GM12874 (cell line): ENCODE measurements around the gene P2RY6.

Experiments
- TF ChIP-seq, protein P1 (sequence below): IDR thresholded peaks from 2 replicates; pipeline ENCODE4 v1.5.1; 2011; ENCODE audit warnings: low read depth, mild to moderate bottlenecking, control low read depth, low read length, moderate library complexity; ENCODE audit not compliant: insufficient read depth

The P2RY6 gene

GRCh38 chr11:73306069-73306841 is 34.1 kb downstream of the P2RY6 start:
- TF ChIP-seq, protein P1, sequence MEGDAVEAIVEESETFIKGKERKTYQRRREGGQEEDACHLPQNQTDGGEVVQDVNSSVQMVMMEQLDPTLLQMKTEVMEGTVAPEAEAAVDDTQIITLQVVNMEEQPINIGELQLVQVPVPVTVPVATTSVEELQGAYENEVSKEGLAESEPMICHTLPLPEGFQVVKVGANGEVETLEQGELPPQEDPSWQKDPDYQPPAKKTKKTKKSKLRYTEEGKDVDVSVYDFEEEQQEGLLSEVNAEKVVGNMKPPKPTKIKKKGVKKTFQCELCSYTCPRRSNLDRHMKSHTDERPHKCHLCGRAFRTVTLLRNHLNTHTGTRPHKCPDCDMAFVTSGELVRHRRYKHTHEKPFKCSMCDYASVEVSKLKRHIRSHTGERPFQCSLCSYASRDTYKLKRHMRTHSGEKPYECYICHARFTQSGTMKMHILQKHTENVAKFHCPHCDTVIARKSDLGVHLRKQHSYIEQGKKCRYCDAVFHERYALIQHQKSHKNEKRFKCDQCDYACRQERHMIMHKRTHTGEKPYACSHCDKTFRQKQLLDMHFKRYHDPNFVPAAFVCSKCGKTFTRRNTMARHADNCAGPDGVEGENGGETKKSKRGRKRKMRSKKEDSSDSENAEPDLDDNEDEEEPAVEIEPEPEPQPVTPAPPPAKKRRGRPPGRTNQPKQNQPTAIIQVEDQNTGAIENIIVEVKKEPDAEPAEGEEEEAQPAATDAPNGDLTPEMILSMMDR = no peak

- TF ChIP-seq, protein P1 = no peak
Observed at GRCh38 chr11:73306977-73307322, 34.8 kb downstream of the P2RY6 start.

- TF ChIP-seq, protein P1 = peak; percentile 84
Observed at GRCh38 chr11:73307323-73308002, 35.3 kb downstream of the P2RY6 start.

GRCh38 chr11:73308003-73308960 is 36.1 kb downstream of the P2RY6 start, which contains the start of gene ARHGEF17:
TSS of gene ARHGEF17 (plus strand) at chr11:73308276. CDS start at chr11:73308639, 363 bp downstream.
- TF ChIP-seq, protein P1 = no peak

DNA sequence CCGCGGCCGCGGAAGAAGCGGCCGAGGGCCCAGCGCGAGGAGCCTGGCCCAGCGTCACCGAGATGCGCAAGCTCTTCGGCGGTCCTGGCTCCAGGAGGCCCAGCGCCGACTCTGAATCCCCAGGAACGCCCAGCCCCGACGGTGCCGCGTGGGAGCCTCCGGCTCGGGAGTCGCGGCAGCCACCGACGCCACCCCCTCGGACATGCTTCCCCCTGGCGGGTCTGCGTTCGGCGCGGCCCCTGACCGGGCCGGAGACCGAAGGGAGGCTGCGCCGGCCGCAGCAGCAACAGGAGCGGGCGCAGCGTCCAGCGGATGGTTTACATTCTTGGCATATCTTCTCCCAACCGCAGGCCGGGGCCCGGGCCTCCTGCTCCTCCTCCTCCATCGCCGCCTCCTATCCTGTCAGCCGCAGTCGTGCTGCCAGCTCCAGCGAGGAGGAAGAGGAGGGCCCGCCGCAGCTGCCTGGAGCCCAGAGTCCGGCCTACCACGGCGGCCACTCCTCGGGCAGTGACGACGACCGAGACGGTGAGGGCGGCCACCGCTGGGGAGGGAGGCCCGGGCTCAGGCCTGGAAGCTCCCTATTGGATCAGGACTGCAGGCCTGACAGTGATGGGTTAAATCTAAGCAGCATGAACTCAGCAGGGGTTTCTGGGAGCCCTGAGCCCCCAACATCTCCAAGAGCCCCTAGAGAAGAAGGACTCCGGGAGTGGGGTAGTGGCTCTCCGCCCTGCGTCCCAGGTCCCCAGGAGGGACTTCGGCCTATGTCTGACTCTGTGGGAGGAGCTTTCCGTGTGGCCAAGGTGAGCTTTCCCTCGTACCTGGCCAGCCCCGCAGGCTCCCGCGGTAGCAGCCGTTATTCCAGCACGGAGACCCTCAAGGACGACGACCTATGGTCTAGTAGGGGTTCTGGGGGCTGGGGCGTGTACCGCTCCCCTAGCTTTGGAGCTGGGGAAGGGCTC is 37.1 kb downstream of the P2RY6 start:
- TF ChIP-seq, protein P1 = no peak

DNA sequence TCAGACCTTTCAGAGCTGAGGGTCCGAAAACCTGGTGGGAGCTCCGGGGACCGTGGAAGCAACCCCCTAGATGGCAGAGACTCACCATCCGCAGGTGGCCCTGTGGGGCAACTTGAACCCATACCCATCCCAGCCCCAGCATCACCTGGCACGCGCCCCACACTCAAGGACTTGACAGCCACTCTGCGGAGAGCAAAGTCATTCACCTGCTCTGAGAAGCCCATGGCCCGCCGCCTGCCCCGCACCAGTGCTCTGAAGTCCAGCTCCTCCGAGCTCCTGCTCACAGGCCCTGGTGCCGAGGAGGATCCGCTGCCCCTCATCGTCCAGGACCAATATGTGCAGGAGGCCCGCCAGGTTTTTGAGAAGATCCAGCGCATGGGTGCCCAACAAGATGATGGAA is 37.9 kb downstream of the P2RY6 start:
- TF ChIP-seq, protein P1 = no peak
